IMR-90 (cell line): ENCODE measurements around the gene CFAP20. TPM values are rescaled to one million over a fixed set of nuclear protein-coding genes. Genes with fewer than 3 reads are reported as not detected.

ENCODE experiments used
- ATAC-seq: fragments of 200-7000 bp; cut with Tn5 transposase; 2 replicates; pipeline ENCODE4 v1.9.1; 2020; ENCODE audit warnings: low read depth, mild to moderate bottlenecking, moderate library complexity
- BruUV-seq: library from RNA; stranded (reverse); fragments of 400-500 nt; replicated peaks from 2 replicates; lab custom pipeline; 2021; lab: Mats Ljungman, UMichigan
- CTCF ChIA-PET: fragments of 300-600 bp; formaldehyde crosslinking; extraction: SDS; loops from one replicate; lab custom pipeline; 2021; ENCODE audit warnings: antibody characterized with exemption; lab: Yijun Ruan, JAX
- POLR2A ChIA-PET: fragments of 300-600 bp; sonication (Branson Sonifier 250); formaldehyde crosslinking; loops from one replicate; lab custom pipeline; 2022; ENCODE audit warnings: antibody characterized with exemption; ENCODE audit not compliant: unreplicated experiment; lab: Charles Lee
- DNase-seq: peaks from one replicate; pipeline ENCODE4 v3.0.0; 2013
- H2AFZ ChIP-seq: replicated peaks from 2 replicates; pipeline ENCODE3; 2013; ENCODE audit warnings: low read length, mild to moderate bottlenecking; ENCODE audit not compliant: poor library complexity
- H2AK5ac ChIP-seq: 2 replicates; pipeline ENCODE4 v1.6.1; 2013; ENCODE audit warnings: low read depth, low read length, inconsistent platforms
- H2AK9ac ChIP-seq: replicated peaks from 2 replicates; pipeline ENCODE3; 2013; ENCODE audit warnings: mild to moderate bottlenecking, low read depth, low read length, moderate library complexity; ENCODE audit not compliant: poor library complexity
- H2BK120ac ChIP-seq: 2 replicates; pipeline ENCODE4 v1.6.1; 2013; ENCODE audit warnings: low read depth, low read length, inconsistent platforms
- H2BK15ac ChIP-seq: 3 replicates; pipeline ENCODE4 v1.6.1; 2013; ENCODE audit warnings: low read depth, low read length, inconsistent platforms
- H2BK20ac ChIP-seq: 2 replicates; pipeline ENCODE4 v1.6.1; 2013; ENCODE audit warnings: low read depth, mild to moderate bottlenecking, inconsistent platforms, low read length, moderate library complexity
- H2BK5ac ChIP-seq: 2 replicates; pipeline ENCODE4 v1.6.1; 2013; ENCODE audit warnings: mild to moderate bottlenecking, low read depth, low read length, inconsistent platforms; ENCODE audit not compliant: poor library complexity, severe bottlenecking
- H3K14ac ChIP-seq: replicated peaks from 2 replicates; pipeline ENCODE4 v1.6.1; 2013; ENCODE audit warnings: low read depth, low read length, inconsistent platforms
- H3K18ac ChIP-seq: 2 replicates; pipeline ENCODE4 v1.6.1; 2013; ENCODE audit warnings: low read depth, low read length, control low read depth
- H3K23ac ChIP-seq: 2 replicates; pipeline ENCODE4 v1.6.1; 2013; ENCODE audit warnings: low read depth, low read length, inconsistent platforms
- H3K27ac ChIP-seq: 2 replicates; pipeline ENCODE4 v1.5.1; 2013; ENCODE audit warnings: mild to moderate bottlenecking, control low read depth, low read length; ENCODE audit not compliant: insufficient read depth
- H3K27me3 ChIP-seq: 2 replicates; pipeline ENCODE4 v1.6.1; 2013; ENCODE audit warnings: low read length; ENCODE audit not compliant: control insufficient read depth, insufficient read depth
- H3K36me3 ChIP-seq: 2 replicates; pipeline ENCODE4 v1.6.1; 2013; ENCODE audit warnings: low read length, mixed read lengths; ENCODE audit not compliant: control insufficient read depth, insufficient read depth
- H3K4ac ChIP-seq: 2 replicates; pipeline ENCODE4 v1.6.1; 2013; ENCODE audit warnings: low read depth, low read length, inconsistent platforms
- H3K4me1 ChIP-seq: 2 replicates; pipeline ENCODE4 v1.6.1; 2013; ENCODE audit warnings: low read length, mixed read lengths; ENCODE audit not compliant: control insufficient read depth, insufficient read depth
- H3K4me2 ChIP-seq: 2 replicates; pipeline ENCODE4 v1.6.1; 2013; ENCODE audit warnings: low read depth, mild to moderate bottlenecking, control low read depth, low read length, moderate library complexity
- H3K4me3 ChIP-seq: 2 replicates; pipeline ENCODE4 v1.5.1; 2013; ENCODE audit warnings: low read depth, mild to moderate bottlenecking, control low read depth, low read length, moderate library complexity; ENCODE audit not compliant: insufficient read depth
- H3K56ac ChIP-seq: 2 replicates; pipeline ENCODE4 v1.6.1; 2013; ENCODE audit warnings: low read length, inconsistent platforms; ENCODE audit not compliant: insufficient read depth; ENCODE audit errors: extremely low read depth
- H3K79me1 ChIP-seq, 2 experiments: 2 replicates each; pipeline ENCODE4 v1.6.1; 2013; ENCODE audit warnings: low read length in 2 of 2, inconsistent platforms in 1 of 2, low read depth in 1 of 2
- H3K9ac ChIP-seq: 2 replicates; pipeline ENCODE4 v1.6.1; 2013; ENCODE audit warnings: low read depth, low read length, control low read depth
- H3K9me1 ChIP-seq: 2 replicates; pipeline ENCODE4 v1.6.1; 2013; ENCODE audit warnings: low read length, inconsistent platforms; ENCODE audit not compliant: insufficient read depth
- H3K9me3 ChIP-seq: 2 replicates; pipeline ENCODE4 v1.6.1; 2013; ENCODE audit warnings: low read length; ENCODE audit not compliant: control insufficient read depth, insufficient read depth
- H4K20me1 ChIP-seq: 2 replicates; pipeline ENCODE4 v1.6.1; 2013; ENCODE audit warnings: low read length, inconsistent platforms; ENCODE audit not compliant: insufficient read depth
- H4K5ac ChIP-seq: 2 replicates; pipeline ENCODE4 v1.6.1; 2013; ENCODE audit warnings: mild to moderate bottlenecking, low read depth, low read length, control low read depth
- H4K8ac ChIP-seq, 2 experiments: 2 replicates each; pipeline ENCODE4 v1.6.1; 2013; ENCODE audit warnings: low read depth in 2 of 2, low read length in 2 of 2, control low read depth in 1 of 2, inconsistent platforms in 1 of 2
- H4K91ac ChIP-seq: 2 replicates; pipeline ENCODE4 v1.6.1; 2013; ENCODE audit warnings: low read depth, low read length, inconsistent platforms; ENCODE audit not compliant: insufficient read depth
- RCOR1 ChIP-seq: IDR thresholded peaks from 2 replicates; pipeline ENCODE4 v1.6.1; 2012; ENCODE audit warnings: mild to moderate bottlenecking, low read length, improper control_type of control experiment; ENCODE audit not compliant: insufficient replicate concordance
- USF2 ChIP-seq: fragments of 150-350 bp; IDR thresholded peaks from 2 replicates; pipeline ENCODE4 v1.6.1; 2017; ENCODE audit warnings: mild to moderate bottlenecking, antibody characterized with exemption, low read length, low read depth
- WGBS, 2 experiments: methylation state at CpG; one replicate each; pipeline versions ENCODE4 v1.1.5 to v1.1.7; 2013; ENCODE audit warnings: missing lambda C conversion rate in 2 of 2; ENCODE audit not compliant: insufficient read length in 1 of 2; ENCODE audit errors: extremely low coverage in 2 of 2; 5-methylcytosine and 5-hydroxymethylcytosine counted together
- dilution Hi-C: fragments of 300-500 bp; cut with HindIII; formaldehyde crosslinking; loops from one replicate; pipeline ENCODE4 v1.14.3; 2018; ENCODE audit warnings: low sequenced_read_pairs; ENCODE audit not compliant: unreplicated experiment
- in situ Hi-C: fragments of 300-500 bp; cut with MboI; formaldehyde crosslinking; loops from 3 replicates; pipeline ENCODE4 v1.14.3; 2019; ENCODE audit warnings: low sequenced_read_pairs, inconsistent platforms, mixed read lengths
- intact Hi-C: fragments of 100-400 bp; cut with micrococcal nuclease; formaldehyde crosslinking; loops from 2 replicates; pipeline ENCODE4 v1.10.0; 2022
- polyA plus RNA-seq, 3 experiments: library from polyadenylated mRNA; depleted of rRNA; stranded (reverse); fragments of >200 nt; gene quantifications; 2 replicates each; pipeline ENCODE4 v1.2.3, GENCODE V29; 2012; ENCODE audit warnings: low replicate concordance in 1 of 3
- total RNA-seq: library from RNA; depleted of rRNA; stranded (reverse); fragments of >200 nt; gene quantifications from 2 replicates; pipeline ENCODE4 v1.2.3, GENCODE V29; 2012

Gene CFAP20
- total and polyA plus RNA-seq, 2 of the 4 experiments (the other 2 are of a cell fraction) = 39.1 to 54.0 TPM

GRCh38 chr16:58110571-58111301 lies 18.4 kb downstream of the CFAP20 start:
- no peak overlapping the region for H4K91ac ChIP-seq
- no peaks in the 10 kb centered on the region for H3K9me3 ChIP-seq
- DNase-seq = peak; percentile 44
- peaks cover 7% of the 10 kb centered on the region; the same call in 1 of the 2 replicates for H4K20me1 ChIP-seq
- BruUV-seq = no TSS peak
- TF ChIP-seq RCOR1 = peak; percentile 33
- TF ChIP-seq USF2 = no peak
- ChIA-PET CTCF (no interaction called here), POLR2A (no interaction called here)
- 19% methylated on average over 3 of the region's 12 CpGs; no CpG with 5 or more reads in 1 of the 2 experiments for WGBS, 2 experiments
- peaks cover 15% of the 10 kb centered on the region for H3K36me3 ChIP-seq
- no peak overlapping the region for H3K4me2 ChIP-seq
- no peak overlapping the region for H3K4me3 ChIP-seq
- no peak overlapping the region for H2AK9ac ChIP-seq
- H2BK120ac ChIP-seq = no peak overlapping the region
- H2BK5ac ChIP-seq = no peak overlapping the region
- dilution Hi-C loops = no loop called here
- no peak overlapping the region for H3K9ac ChIP-seq
- no peak overlapping the region for H3K18ac ChIP-seq
- no peaks in the 10 kb centered on the region for H3K79me1 ChIP-seq
- H2BK20ac ChIP-seq = no peak overlapping the region
- no peak overlapping the region for H2AK5ac ChIP-seq
- peak overlapping the region; percentile 34 for H2AFZ ChIP-seq
- H3K9me1 ChIP-seq = peaks cover 11% of the 10 kb centered on the region
- H3K4me1 ChIP-seq = peaks cover 7% of the 10 kb centered on the region; the same call in 1 of the 2 replicates
- H3K56ac ChIP-seq = no peak overlapping the region
- peak; percentile 77 for ATAC-seq
- no peak overlapping the region for H4K8ac ChIP-seq
- H3K23ac ChIP-seq = no peak overlapping the region
- no peak overlapping the region for H3K4ac ChIP-seq
- H3K27me3 ChIP-seq = no peaks in the 10 kb centered on the region
- no peak overlapping the region for H4K5ac ChIP-seq
- intact Hi-C loops = no loop called here
- no peak overlapping the region for H3K14ac ChIP-seq
- H2BK15ac ChIP-seq = no peak overlapping the region
- in situ Hi-C loops = loop anchor here (25.0 kb wide), 1 partner anchor 198 kb away; no protein-coding TSS in a partner anchor
- H3K27ac ChIP-seq = no peak overlapping the region
